Fibroblast of skin of left quadriceps (primary cell): ENCODE results near the gene ATAD3A.
"Not testable (repeated sequence)": the region's sequence is repeated elsewhere in the genome, so short reads cannot be mapped to it uniquely, and the experiment has no call there.

ENCODE experiments used
- DNase-seq, 2 experiments: peaks; one replicate each; pipeline ENCODE4 v3.0.0-alpha.2; 2013; ENCODE audit warnings: low read depth in 2 of 2

Gene ATAD3A

GRCh38 chr1:1511533-1512285 lies at the start of gene ATAD3A:
Gene ATAD3A, plus strand, starts transcription at chr1:1512162. Its CDS starts 107 bp downstream, at chr1:1512269.
- peak; percentile 93 to 94 for DNase-seq

GRCh38 chr1:1462318-1462966 lies 49.5 kb upstream of the ATAD3A start:
- DNase-seq = no peak

GRCh38 chr1:1463312-1463711 lies 48.6 kb upstream of the ATAD3A start:
- DNase-seq = no peak

- DNase-seq = not testable (repeated sequence)
Observed at GRCh38 chr1:1468196-1468985, 43.6 kb upstream of the ATAD3A start.

- no peak for DNase-seq
Observed at GRCh38 chr1:1470626-1471388, 41.2 kb upstream of the ATAD3A start.

- DNase-seq = peak; percentile 73 to 75
Observed at GRCh38 chr1:1471389-1472052, 40.4 kb upstream of the ATAD3A start, which contains the start of gene ATAD3B. Gene ATAD3B, plus strand, starts transcription at chr1:1471765. Its CDS starts 120 bp downstream, at chr1:1471885.

GRCh38 chr1:1472053-1472876 lies 39.7 kb upstream of the ATAD3A start:
- DNase-seq = not testable (repeated sequence)

GRCh38 chr1:1476011-1476410 lies 36.0 kb upstream of the ATAD3A start:
- not testable (repeated sequence) for DNase-seq

- no peak for DNase-seq
Observed at GRCh38 chr1:1477206-1477605, 34.8 kb upstream of the ATAD3A start.

GRCh38 chr1:1479547-1480487 lies 32.1 kb upstream of the ATAD3A start:
- DNase-seq = no peak

- DNase-seq = not testable (repeated sequence)
Observed at GRCh38 chr1:1480488-1480867, 31.5 kb upstream of the ATAD3A start.

GRCh38 chr1:1481811-1482210 lies 30.2 kb upstream of the ATAD3A start:
- not testable (repeated sequence) for DNase-seq

- no peak for DNase-seq
Observed at GRCh38 chr1:1482856-1483255, 29.1 kb upstream of the ATAD3A start.

GRCh38 chr1:1483714-1484113 lies 28.2 kb upstream of the ATAD3A start:
- no peak for DNase-seq

- not testable (repeated sequence) for DNase-seq
Observed at GRCh38 chr1:1484976-1485750, 26.8 kb upstream of the ATAD3A start.

GRCh38 chr1:1485755-1486317 lies 26.1 kb upstream of the ATAD3A start:
- DNase-seq = not testable (repeated sequence)

- no peak for DNase-seq
Observed at GRCh38 chr1:1487701-1488100, 24.3 kb upstream of the ATAD3A start.

GRCh38 chr1:1489231-1489630 lies 22.7 kb upstream of the ATAD3A start:
- no peak for DNase-seq
